Activated CD4-positive, alpha-beta T cell treated with anti-CD3 and anti-CD28 coated beads for 36 hours (primary cell): ENCODE measurements around the gene MRTFA. TPM values are rescaled to one million over a fixed set of nuclear protein-coding genes. Genes with fewer than 3 reads are reported as not detected.
"Not testable (repeated sequence)": the region's sequence is repeated elsewhere in the genome, so short reads cannot be mapped to it uniquely, and the experiment has no call there.

ENCODE experiments used
- ATAC-seq: fragments of 200-7000 bp; cut with Tn5 transposase; one replicate; pipeline ENCODE4 v1.10.0; 2021; ENCODE audit warnings: mild to moderate bottlenecking, moderate library complexity
- CTCF ChIA-PET: fragments of 350-600 bp; sonication (Branson Sonifier 250); formaldehyde crosslinking; loops from one replicate; lab custom pipeline; 2021; ENCODE audit warnings: antibody characterized with exemption; lab: Charles Lee
- POLR2A ChIA-PET: fragments of 350-600 bp; sonication (Branson Sonifier 250); formaldehyde crosslinking; loops from one replicate; lab custom pipeline; 2021; ENCODE audit warnings: antibody characterized with exemption, inconsistent platforms; lab: Charles Lee
- DNase-seq: peaks from one replicate; pipeline ENCODE4 v3.0.0-alpha.2; 2020
- H3K27ac Mint-ChIP-seq: one replicate; pipeline ENCODE4 v1.8.0; 2021; ENCODE audit warnings: mixed read lengths
- H3K27me3 Mint-ChIP-seq: one replicate; pipeline ENCODE4 v1.8.0; 2021; ENCODE audit warnings: mixed read lengths
- H3K36me3 Mint-ChIP-seq: one replicate; pipeline ENCODE4 v1.8.0; 2021; ENCODE audit warnings: low read depth, mixed read lengths
- H3K4me1 Mint-ChIP-seq: one replicate; pipeline ENCODE4 v1.8.0; 2021; ENCODE audit warnings: mixed read lengths
- H3K4me3 Mint-ChIP-seq: one replicate; pipeline ENCODE4 v1.8.0; 2021; ENCODE audit warnings: mild to moderate bottlenecking, moderate library complexity, mixed read lengths
- H3K9me3 Mint-ChIP-seq: one replicate; pipeline ENCODE4 v1.8.0; 2021; ENCODE audit warnings: low read depth, mixed read lengths
- intact Hi-C, 2 experiments: fragments of 100-400 bp; cut with DNase I in 1 of 2; cut with micrococcal nuclease in 1 of 2; formaldehyde crosslinking; loops; one replicate each; pipeline versions ENCODE4 v1.14.2 to v1.15.1; 2022 to 2024; cut with DNase I, micrococcal nuclease
- total RNA-seq, 2 experiments: library from RNA; stranded (reverse); gene quantifications; one replicate each; pipeline ENCODE4 v1.2.3, GENCODE V29; 2021

MRTFA gene
- total RNA-seq, 2 experiments from 2014 or later = 41.0 to 43.2 TPM

- intact Hi-C loops = no loop called here
- no peak overlapping the region for H3K27ac Mint-ChIP-seq
- ATAC-seq = no peak
- CTCF ChIA-PET = interaction anchor here (0.8 to 1.7 kb wide), 11 partner anchors 12 to 191 kb away, joined by 3 to 9 read pairs (median 4); no protein-coding TSS in a partner anchor
- no peaks in the 10 kb centered on the region for H3K27me3 Mint-ChIP-seq
- DNase-seq = no peak
- peaks cover 26% of the 10 kb centered on the region for H3K4me1 Mint-ChIP-seq
- peaks cover 4% of the 10 kb centered on the region for H3K36me3 Mint-ChIP-seq
- H3K4me3 Mint-ChIP-seq = no peak overlapping the region
- H3K9me3 Mint-ChIP-seq = no peaks in the 10 kb centered on the region
- POLR2A ChIA-PET = interaction anchor here (0.6 kb wide), 1 partner anchor 360 kb away, joined by 4 read pairs; no protein-coding TSS in a partner anchor
Measured at GRCh38 chr22:40512426-40513136, 123.9 kb downstream of the MRTFA start.

- intact Hi-C loops = no loop called here
- Mint-ChIP-seq H3K4me1 (peaks cover 22% of the 10 kb centered on the region), H3K27ac (no peak overlapping the region), H3K9me3 (no peaks in the 10 kb centered on the region), H3K27me3 (no peaks in the 10 kb centered on the region), H3K36me3 (peaks cover 4% of the 10 kb centered on the region), H3K4me3 (no peak overlapping the region)
- no peak for ATAC-seq
- POLR2A ChIA-PET = no interaction called here
- no peak for DNase-seq
- CTCF ChIA-PET = no interaction called here
Measured at GRCh38 chr22:40511604-40512003, 124.9 kb downstream of the MRTFA start.

- CTCF ChIA-PET = interaction anchor here (1.2 kb wide), 1 partner anchor 70 kb away, joined by 3 read pairs; no protein-coding TSS in a partner anchor
- peaks cover 22% of the 10 kb centered on the region for H3K4me1 Mint-ChIP-seq
- H3K4me3 Mint-ChIP-seq = no peak overlapping the region
- POLR2A ChIA-PET = no interaction called here
- ATAC-seq (no peak), DNase-seq (no peak)
- intact Hi-C loops = no loop called here
- no peaks in the 10 kb centered on the region for H3K9me3 Mint-ChIP-seq
- H3K36me3 Mint-ChIP-seq = peaks cover 4% of the 10 kb centered on the region
- H3K27me3 Mint-ChIP-seq = no peaks in the 10 kb centered on the region
- no peak overlapping the region for H3K27ac Mint-ChIP-seq
Measured at GRCh38 chr22:40510631-40511364, 125.7 kb downstream of the MRTFA start.

GRCh38 chr22:40509401-40510134 is 127.0 kb downstream of the MRTFA start:
- H3K4me3 Mint-ChIP-seq = no peak overlapping the region
- intact Hi-C loops = no loop called here
- no peak overlapping the region for H3K27ac Mint-ChIP-seq
- no peaks in the 10 kb centered on the region for H3K36me3 Mint-ChIP-seq
- H3K9me3 Mint-ChIP-seq = no peaks in the 10 kb centered on the region
- no peaks in the 10 kb centered on the region for H3K27me3 Mint-ChIP-seq
- H3K4me1 Mint-ChIP-seq = peaks cover 24% of the 10 kb centered on the region
- no peak for ATAC-seq
- POLR2A ChIA-PET = interaction anchor here (0.6 kb wide), 1 partner anchor 124 kb away, joined by 5 read pairs; no protein-coding TSS in a partner anchor
- DNase-seq = no peak
- CTCF ChIA-PET = interaction anchor here (0.6 to 1.3 kb wide), 8 partner anchors 8 to 95 kb away, joined by 3 to 6 read pairs (median 4); no protein-coding TSS in a partner anchor

GRCh38 chr22:40508046-40508445 is 128.5 kb downstream of the MRTFA start:
- intact Hi-C loops, POLR2A ChIA-PET, H3K27ac Mint-ChIP-seq, ATAC-seq, DNase-seq, H3K9me3 Mint-ChIP-seq, H3K4me3 Mint-ChIP-seq, H3K36me3 Mint-ChIP-seq, H3K27me3 Mint-ChIP-seq: not testable (repeated sequence)
- H3K4me1 Mint-ChIP-seq = peaks cover 33% of the 10 kb centered on the region
- CTCF ChIA-PET = interaction anchor here (1.1 to 1.3 kb wide), 2 partner anchors 10 to 27 kb away, joined by 3 to 5 read pairs; no protein-coding TSS in a partner anchor

- CTCF ChIA-PET = interaction anchor here (1.0 kb wide), 1 partner anchor 20 kb away, joined by 3 read pairs; no protein-coding TSS in a partner anchor
- intact Hi-C loops = no loop called here
- ATAC-seq (no peak), DNase-seq (no peak)
- POLR2A ChIA-PET = interaction anchor here (0.7 kb wide), 1 partner anchor 9 kb away, joined by 7 read pairs; no protein-coding TSS in a partner anchor
- Mint-ChIP-seq H3K36me3 (peaks cover 6% of the 10 kb centered on the region), H3K4me3 (no peak overlapping the region), H3K27ac (no peak overlapping the region), H3K27me3 (no peaks in the 10 kb centered on the region), H3K4me1 (peaks cover 37% of the 10 kb centered on the region), H3K9me3 (no peaks in the 10 kb centered on the region)
Measured at GRCh38 chr22:40507491-40507890, 129.0 kb downstream of the MRTFA start.

- POLR2A ChIA-PET = interaction anchor here (0.7 kb wide), 1 partner anchor 10 kb away, joined by 7 read pairs; no protein-coding TSS in a partner anchor
- DNase-seq = no peak
- Mint-ChIP-seq H3K4me3 (no peak overlapping the region), H3K36me3 (peaks cover 6% of the 10 kb centered on the region), H3K9me3 (no peaks in the 10 kb centered on the region), H3K27me3 (no peaks in the 10 kb centered on the region), H3K27ac (no peak overlapping the region), H3K4me1 (peaks cover 37% of the 10 kb centered on the region)
- ATAC-seq = no peak
- intact Hi-C loops = no loop called here
- CTCF ChIA-PET = interaction anchor here (1.0 kb wide), 1 partner anchor 19 kb away, joined by 3 read pairs; no protein-coding TSS in a partner anchor
Measured at GRCh38 chr22:40506762-40507161, 129.8 kb downstream of the MRTFA start.

GRCh38 chr22:40504285-40505249 is 132.0 kb downstream of the MRTFA start:
- intact Hi-C loops = no loop called here
- H3K4me1 Mint-ChIP-seq = peaks cover 30% of the 10 kb centered on the region
- CTCF ChIA-PET = interaction anchor here (0.6 to 1.3 kb wide), 6 partner anchors 11 to 372 kb away, joined by 3 to 4 read pairs (median 3); no protein-coding TSS in a partner anchor
- DNase-seq = no peak
- H3K9me3 Mint-ChIP-seq = no peaks in the 10 kb centered on the region
- no peak for ATAC-seq
- no peak overlapping the region for H3K27ac Mint-ChIP-seq
- H3K27me3 Mint-ChIP-seq = no peaks in the 10 kb centered on the region
- no peak overlapping the region for H3K4me3 Mint-ChIP-seq
- peaks cover 6% of the 10 kb centered on the region for H3K36me3 Mint-ChIP-seq
- POLR2A ChIA-PET = interaction anchor here (0.7 kb wide), 1 partner anchor 132 kb away, joined by 4 read pairs; the partner anchor contains the start of gene MRTFA

- ATAC-seq = peak; percentile 79
- Mint-ChIP-seq H3K4me3 (peak overlapping the region; percentile 15), H3K36me3 (peaks cover 6% of the 10 kb centered on the region), H3K27ac (peak overlapping the region; percentile 24), H3K27me3 (no peaks in the 10 kb centered on the region), H3K4me1 (peaks cover 30% of the 10 kb centered on the region), H3K9me3 (no peaks in the 10 kb centered on the region)
- intact Hi-C loops = no loop called here
- ChIA-PET POLR2A (no interaction called here), CTCF (interaction anchor here (0.8 to 1.3 kb wide), 2 partner anchors 10 to 143 kb away, joined by 3 to 4 read pairs; no protein-coding TSS in a partner anchor)
- DNase-seq = no peak
Measured at GRCh38 chr22:40502919-40503318, 133.6 kb downstream of the MRTFA start.

- POLR2A ChIA-PET, H3K27ac Mint-ChIP-seq, DNase-seq, H3K36me3 Mint-ChIP-seq, ATAC-seq, H3K4me3 Mint-ChIP-seq, H3K9me3 Mint-ChIP-seq, intact Hi-C loops, H3K27me3 Mint-ChIP-seq: not testable (repeated sequence)
- H3K4me1 Mint-ChIP-seq = peaks cover 37% of the 10 kb centered on the region
- CTCF ChIA-PET = interaction anchor here (0.6 kb wide), 1 partner anchor 43 kb away, joined by 4 read pairs; no protein-coding TSS in a partner anchor
Measured at GRCh38 chr22:40500465-40500786, 136.1 kb downstream of the MRTFA start.
